WTC11 (cell line): Measurements from ENCODE around the gene SDF4. TPM values are rescaled to one million over a fixed set of nuclear protein-coding genes. Genes with fewer than 3 reads are reported as not detected.

Experiments used
- ATAC-seq: fragments of 200-7000 bp; cut with Tn5 transposase; 2 replicates; pipeline ENCODE4 v1.10.0; 2021; ENCODE audit warnings: mild to moderate bottlenecking, moderate library complexity
- CTCF ChIA-PET: fragments of 300-600 bp; sonication (Branson Sonifier 250); formaldehyde crosslinking; loops from one replicate; lab custom pipeline; 2021; ENCODE audit warnings: antibody characterized with exemption; lab: Charles Lee
- POLR2A ChIA-PET: fragments of 350-600 bp; sonication (Branson Sonifier 250); formaldehyde crosslinking; loops from one replicate; lab custom pipeline; 2021; ENCODE audit warnings: antibody characterized with exemption; lab: Charles Lee
- DNase-seq: peaks from one replicate; pipeline ENCODE4 v3.0.0; 2021; ENCODE audit warnings: low spot score
- H3K27ac Mint-ChIP-seq: 2 replicates; pipeline ENCODE4 v1.8.0; 2021; ENCODE audit warnings: mixed read lengths
- H3K27me3 Mint-ChIP-seq: 2 replicates; pipeline ENCODE4 v1.8.0; 2021; ENCODE audit warnings: low read depth, mild to moderate bottlenecking, moderate library complexity, mixed read lengths
- H3K36me3 Mint-ChIP-seq: 2 replicates; pipeline ENCODE4 v1.8.0; 2021; ENCODE audit warnings: mixed read lengths
- H3K4me1 Mint-ChIP-seq: 2 replicates; pipeline ENCODE4 v1.8.0; 2022; ENCODE audit warnings: mixed read lengths
- H3K4me3 Mint-ChIP-seq: 2 replicates; pipeline ENCODE4 v1.8.0; 2021; ENCODE audit warnings: mild to moderate bottlenecking, moderate library complexity, mixed read lengths
- H3K9me3 Mint-ChIP-seq: 2 replicates; pipeline ENCODE4 v1.8.0; 2021; ENCODE audit warnings: mixed read lengths
- CDX4 ChIP-seq: fragments of 250-450 bp; sonication (Bioruptor Pico); IDR thresholded peaks from 2 replicates; pipeline ENCODE4 v1.9.0; 2021; ENCODE audit warnings: moderate library complexity, mild to moderate bottlenecking, inconsistent platforms, borderline replicate concordance
- ELF4 ChIP-seq: sonication (generic); formaldehyde crosslinking; IDR thresholded peaks from 2 replicates; pipeline ENCODE4 v1.8.1; 2022; ENCODE audit warnings: low read depth, mild to moderate bottlenecking, moderate library complexity, missing genetic modification reagents
- ESRRA ChIP-seq: sonication (generic); formaldehyde crosslinking; IDR thresholded peaks from 2 replicates; pipeline ENCODE4 v1.8.1; 2022; ENCODE audit warnings: mild to moderate bottlenecking, missing genetic modification reagents, borderline replicate concordance
- FOXP1 ChIP-seq: sonication (generic); formaldehyde crosslinking; IDR thresholded peaks from 2 replicates; pipeline ENCODE4 v1.8.0; 2022; ENCODE audit warnings: missing genetic modification reagents, mild to moderate bottlenecking, moderate library complexity, borderline replicate concordance
- FOXP4 ChIP-seq: sonication (generic); formaldehyde crosslinking; IDR thresholded peaks from 2 replicates; pipeline ENCODE4 v1.8.0; 2022; ENCODE audit warnings: mild to moderate bottlenecking, missing genetic modification reagents
- GABPB1 ChIP-seq: sonication (generic); formaldehyde crosslinking; IDR thresholded peaks from 2 replicates; pipeline ENCODE4 v1.8.1; 2023; ENCODE audit warnings: mild to moderate bottlenecking, missing genetic modification reagents
- IRF2 ChIP-seq: sonication (generic); formaldehyde crosslinking; IDR thresholded peaks from 2 replicates; pipeline ENCODE4 v1.8.0; 2022; ENCODE audit warnings: low read depth, missing genetic modification reagents, borderline replicate concordance
- MYBL2 ChIP-seq: sonication (generic); formaldehyde crosslinking; IDR thresholded peaks from 2 replicates; pipeline ENCODE4 v1.8.1; 2023; ENCODE audit warnings: mild to moderate bottlenecking, moderate library complexity, missing genetic modification reagents
- NR1H2 ChIP-seq: sonication (generic); formaldehyde crosslinking; IDR thresholded peaks from 2 replicates; pipeline ENCODE4 v1.9.0; 2021; ENCODE audit warnings: mild to moderate bottlenecking, moderate library complexity, missing genetic modification reagents
- NR3C1 ChIP-seq: sonication (generic); formaldehyde crosslinking; conservative IDR thresholded peaks from 2 replicates; pipeline ENCODE4 v1.8.1; 2023; ENCODE audit warnings: low read depth, mild to moderate bottlenecking, missing genetic modification reagents
- PRDM15 ChIP-seq: sonication (generic); formaldehyde crosslinking; IDR thresholded peaks from 2 replicates; pipeline ENCODE4 v1.8.0; 2022; ENCODE audit warnings: missing genetic modification reagents
- SMAD4 ChIP-seq: sonication (generic); formaldehyde crosslinking; IDR thresholded peaks from 2 replicates; pipeline ENCODE4 v1.8.0; 2022; ENCODE audit warnings: mild to moderate bottlenecking, missing genetic modification reagents
- USF2 ChIP-seq: sonication (generic); formaldehyde crosslinking; IDR thresholded peaks from 2 replicates; pipeline ENCODE4 v1.8.1; 2023; ENCODE audit warnings: mild to moderate bottlenecking, missing genetic modification reagents, moderate library complexity
- ZMAT4 ChIP-seq: fragments of 250-450 bp; sonication (Bioruptor Pico); IDR thresholded peaks from 2 replicates; pipeline ENCODE4 v1.9.0; 2021; ENCODE audit warnings: mild to moderate bottlenecking
- ZNF121 ChIP-seq: sonication (generic); formaldehyde crosslinking; IDR thresholded peaks from 2 replicates; pipeline ENCODE4 v1.8.0; 2023; ENCODE audit warnings: missing genetic modification reagents
- ZNF138 ChIP-seq: sonication (generic); formaldehyde crosslinking; conservative IDR thresholded peaks from 2 replicates; pipeline ENCODE4 v1.8.1; 2022; ENCODE audit warnings: mild to moderate bottlenecking, moderate library complexity, missing genetic modification reagents
- ZNF263 ChIP-seq: sonication (generic); formaldehyde crosslinking; IDR thresholded peaks from 2 replicates; pipeline ENCODE4 v1.8.1; 2022; ENCODE audit warnings: low read depth, mild to moderate bottlenecking, moderate library complexity, missing genetic modification reagents
- total RNA-seq: library from RNA; stranded (reverse); gene quantifications from 3 replicates; pipeline ENCODE4 v1.2.3, GENCODE V29; 2021

SDF4 gene
- total RNA-seq, 1 experiment from 2014 or later = 101 TPM

GRCh38 chr1:1232796-1233566 lies 1.2 kb upstream of the SDF4 start:
- Mint-ChIP-seq H3K9me3 (peaks cover 3% of the 10 kb centered on the region; the same call in 1 of the 2 replicates), H3K4me1 (peaks cover 10% of the 10 kb centered on the region)
- CTCF ChIA-PET = no interaction called here
- no peak for ATAC-seq
- TF ChIP-seq FOXP1 (no peak; the same call in 1 of the 2 replicates), ESRRA (CRISPR knock-in tag) (no peak), USF2 (CRISPR knock-in tag) (no peak), SMAD4 (CRISPR knock-in tag) (no peak), ELF4 (no peak), MYBL2 (CRISPR knock-in tag) (0 out of 2 replicates have a peak, but pooled peaks have one; percentile 16), ZNF263 (CRISPR knock-in tag) (no peak), ZNF121 (CRISPR knock-in tag) (no peak), ZNF138 (CRISPR knock-in tag) (no peak), NR1H2 (CRISPR knock-in tag) (no peak), FOXP4 (CRISPR knock-in tag) (peak; percentile 1; the same call in 1 of the 2 replicates), ZMAT4 (CRISPR knock-in tag) (no peak), IRF2 (CRISPR knock-in tag) (peak; percentile 14), CDX4 (no peak), GABPB1 (CRISPR knock-in tag) (no peak), PRDM15 (CRISPR knock-in tag) (peak; percentile 8), NR3C1 (CRISPR knock-in tag) (no peak)
- TF ChIP-seq, all 79 proteins: peak for 4
- H3K36me3 Mint-ChIP-seq = peaks cover 10% of the 10 kb centered on the region
- POLR2A ChIA-PET = no interaction called here
- peak overlapping the region; percentile 60 for H3K4me3 Mint-ChIP-seq
- H3K27ac Mint-ChIP-seq = no peak overlapping the region
- H3K27me3 Mint-ChIP-seq = no peaks in the 10 kb centered on the region
- no peak for DNase-seq
